GM10266 (cell line): ENCODE results near the gene U2AF2.

ENCODE experiments used
- DNase-seq: peaks from one replicate; pipeline ENCODE4 v3.0.0; 2012; ENCODE audit errors: extremely low spot score
- TF ChIP-seq, protein P1 (sequence below): IDR thresholded peaks from 2 replicates; pipeline ENCODE4 v1.5.1; 2012; ENCODE audit warnings: mild to moderate bottlenecking, low read depth; ENCODE audit not compliant: control insufficient read depth, insufficient read depth; ENCODE audit errors: missing control alignments

The U2AF2 gene

GRCh38 chr19:55655648-55656040 is 809 bp downstream of the U2AF2 start:
- DNase-seq, result no peak
- TF ChIP-seq, protein P1, sequence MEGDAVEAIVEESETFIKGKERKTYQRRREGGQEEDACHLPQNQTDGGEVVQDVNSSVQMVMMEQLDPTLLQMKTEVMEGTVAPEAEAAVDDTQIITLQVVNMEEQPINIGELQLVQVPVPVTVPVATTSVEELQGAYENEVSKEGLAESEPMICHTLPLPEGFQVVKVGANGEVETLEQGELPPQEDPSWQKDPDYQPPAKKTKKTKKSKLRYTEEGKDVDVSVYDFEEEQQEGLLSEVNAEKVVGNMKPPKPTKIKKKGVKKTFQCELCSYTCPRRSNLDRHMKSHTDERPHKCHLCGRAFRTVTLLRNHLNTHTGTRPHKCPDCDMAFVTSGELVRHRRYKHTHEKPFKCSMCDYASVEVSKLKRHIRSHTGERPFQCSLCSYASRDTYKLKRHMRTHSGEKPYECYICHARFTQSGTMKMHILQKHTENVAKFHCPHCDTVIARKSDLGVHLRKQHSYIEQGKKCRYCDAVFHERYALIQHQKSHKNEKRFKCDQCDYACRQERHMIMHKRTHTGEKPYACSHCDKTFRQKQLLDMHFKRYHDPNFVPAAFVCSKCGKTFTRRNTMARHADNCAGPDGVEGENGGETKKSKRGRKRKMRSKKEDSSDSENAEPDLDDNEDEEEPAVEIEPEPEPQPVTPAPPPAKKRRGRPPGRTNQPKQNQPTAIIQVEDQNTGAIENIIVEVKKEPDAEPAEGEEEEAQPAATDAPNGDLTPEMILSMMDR, result no peak

- no peak for DNase-seq
- TF ChIP-seq, protein P1, result no peak
Measured at GRCh38 chr19:55656552-55656951, 1.7 kb downstream of the U2AF2 start.

- TF ChIP-seq, protein P1, result no peak
- no peak for DNase-seq
Measured at GRCh38 chr19:55656988-55657747, 2.3 kb downstream of the U2AF2 start.

DNA sequence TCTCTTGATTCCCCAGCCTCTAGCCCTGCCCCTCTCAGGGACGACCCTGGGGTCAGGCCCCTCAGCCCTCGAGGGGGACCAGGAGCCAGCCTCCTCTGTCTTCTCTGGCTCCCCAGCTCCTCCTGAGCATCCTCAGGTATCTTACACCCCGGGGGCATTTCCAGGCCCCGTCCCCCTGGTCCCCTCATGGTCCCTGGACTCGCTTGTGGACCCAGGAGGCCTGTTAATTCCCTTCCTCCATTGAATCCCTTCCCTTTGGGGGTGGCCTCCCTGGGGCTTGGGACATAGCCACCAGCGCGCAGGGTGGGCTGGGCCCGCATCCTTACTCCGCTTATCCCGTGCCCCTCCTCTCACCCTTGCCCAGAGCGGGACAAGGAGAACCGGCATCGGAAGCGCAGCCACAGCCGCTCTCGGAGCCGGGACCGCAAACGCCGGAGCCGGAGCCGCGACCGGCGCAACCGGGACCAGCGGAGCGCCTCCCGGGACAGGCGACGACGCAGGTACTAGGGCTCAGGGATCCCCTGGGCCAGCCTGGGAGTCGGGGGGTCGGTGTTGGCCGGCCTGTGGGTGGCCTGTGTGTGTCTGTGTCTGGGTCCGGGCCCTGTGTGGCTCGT is 4.1 kb downstream of the U2AF2 start:
- no peak for DNase-seq
- TF ChIP-seq, protein P1, result no peak

DNA sequence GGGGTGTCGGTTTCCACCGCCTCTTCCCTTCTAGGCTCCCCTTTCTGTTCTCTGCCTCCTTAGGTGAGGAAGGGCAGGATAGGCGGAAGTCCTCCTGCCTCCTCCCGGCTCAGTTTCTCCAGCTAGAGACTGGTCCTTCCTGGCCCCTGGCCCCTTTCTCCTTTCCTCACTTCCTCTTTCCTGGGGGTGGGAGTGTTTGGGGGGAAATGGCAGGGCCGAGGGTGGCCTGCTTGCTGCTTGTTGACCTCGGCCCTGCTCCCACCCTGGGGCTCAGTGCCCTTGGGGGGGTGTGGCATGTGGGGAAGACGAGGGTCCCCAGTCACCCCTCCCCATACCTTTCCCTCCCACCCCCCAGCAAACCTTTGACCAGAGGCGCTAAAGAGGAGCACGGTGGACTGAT is 5.0 kb downstream of the U2AF2 start:
- DNase-seq, result no peak
- TF ChIP-seq, protein P1, result no peak

DNA sequence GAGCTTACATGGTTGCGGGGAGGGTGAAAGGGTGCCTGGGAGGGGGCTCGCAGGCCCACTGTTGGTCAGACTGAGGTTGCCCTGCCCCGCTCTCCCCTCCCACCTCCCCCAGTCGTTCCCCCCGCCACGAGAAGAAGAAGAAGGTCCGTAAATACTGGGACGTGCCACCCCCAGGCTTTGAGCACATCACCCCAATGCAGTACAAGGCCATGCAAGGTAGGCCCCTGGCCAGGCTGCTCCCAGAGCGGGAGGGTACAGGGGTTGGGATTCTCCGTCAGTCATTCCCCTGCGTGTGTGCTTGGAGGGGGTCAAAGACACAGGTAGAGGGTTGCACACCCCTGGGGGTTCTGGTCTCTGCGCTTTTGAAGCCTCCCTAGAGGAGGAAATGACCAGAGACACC is 5.6 kb downstream of the U2AF2 start:
- no peak for DNase-seq
- TF ChIP-seq, protein P1, result no peak

- no peak for DNase-seq
- TF ChIP-seq, protein P1, result no peak
Measured at GRCh38 chr19:55660991-55661390, 6.2 kb downstream of the U2AF2 start.
